ENCODE measurements around the gene PLB1.

PLB1 gene

GRCh38 chr2:28617502-28618184, 121.8 kb downstream of the PLB1 start:
- H3K4me3 ChIP-seq (ENCODE audit: low read length) = no peak overlapping the region
- no peak for DNase-seq (ENCODE audit: low read depth)
- no peak for TF ChIP-seq CTCF (conservative IDR thresholded peaks at IDR 0.05; ENCODE audit: low read length)

GRCh38 chr2:28618221-28619141, 122.6 kb downstream of the PLB1 start:
- H3K4me3 ChIP-seq (ENCODE audit: low read length) = no peak overlapping the region
- no peak for DNase-seq (ENCODE audit: low read depth)
- TF ChIP-seq CTCF (conservative IDR thresholded peaks at IDR 0.05; ENCODE audit: low read length) = no peak

GRCh38 chr2:28619213-28620196, 123.6 kb downstream of the PLB1 start:
- DNase-seq (ENCODE audit: low read depth) = peak; percentile 83
- H3K4me3 ChIP-seq (ENCODE audit: low read length) = no peak overlapping the region

GRCh38 chr2:28620291-28620793, 124.5 kb downstream of the PLB1 start:
- no peak for TF ChIP-seq CTCF (conservative IDR thresholded peaks at IDR 0.05; ENCODE audit: low read length)
- no peak for DNase-seq (ENCODE audit: low read depth)
- no peak overlapping the region for H3K4me3 ChIP-seq (ENCODE audit: low read length)

More at GRCh38 chr2:28619213-28620196, 123.6 kb downstream of the PLB1 start:
- no peak for TF ChIP-seq CTCF (conservative IDR thresholded peaks at IDR 0.05; ENCODE audit: low read length)

GRCh38 chr2:28620801-28621171, 124.9 kb downstream of the PLB1 start:
- no peak for DNase-seq (ENCODE audit: low read depth)
- no peak for TF ChIP-seq CTCF (conservative IDR thresholded peaks at IDR 0.05; ENCODE audit: low read length)
- H3K4me3 ChIP-seq (ENCODE audit: low read length) = no peak overlapping the region

GRCh38 chr2:28621172-28622100, 125.6 kb downstream of the PLB1 start:
- no peak overlapping the region for H3K4me3 ChIP-seq (ENCODE audit: low read length)
- TF ChIP-seq CTCF (conservative IDR thresholded peaks at IDR 0.05; ENCODE audit: low read length) = peak; percentile 34
- DNase-seq (ENCODE audit: low read depth) = peak; percentile 92

All from AG10803 (cell line).